Measurements from ENCODE around the gene FLYWCH2. TPM values are rescaled to one million over a fixed set of nuclear protein-coding genes. Genes with fewer than 3 reads are reported as not detected.

Gene FLYWCH2
- total and polyA plus RNA-seq, 2 of the 8 experiments (the other 6 are each of a cell fraction or from before 2014, with no cell fraction given), result 16.4 to 30.7 TPM

DNA sequence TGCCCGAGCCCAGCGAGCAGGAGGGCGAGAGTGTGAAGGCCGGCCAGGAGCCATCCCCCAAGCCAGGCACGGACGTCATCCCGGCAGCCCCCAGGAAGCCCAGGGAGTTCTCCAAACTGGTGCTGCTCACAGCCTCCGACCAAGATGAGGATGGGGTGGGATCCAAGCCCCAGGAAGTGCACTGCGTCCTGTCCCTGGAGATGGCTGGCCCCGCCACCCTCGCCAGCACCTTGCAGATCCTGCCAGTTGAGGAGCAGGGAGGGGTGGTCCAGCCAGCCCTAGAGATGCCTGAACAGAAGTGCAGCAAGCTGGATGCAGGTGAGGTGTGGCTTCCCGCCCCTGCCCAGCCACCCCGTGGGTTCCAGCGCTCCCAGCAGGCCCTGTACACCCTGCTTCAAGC is 46.7 kb downstream of the FLYWCH2 start:
- ChIA-PET CTCF (ENCODE audit: partially characterized antibody) (interaction anchor here (0.6 to 4.3 kb wide), 8 partner anchors 10 to 118 kb away, joined by 3 to 15 read pairs (median 3); no protein-coding TSS in a partner anchor), POLR2A (ENCODE audit: partially characterized antibody) (interaction anchor here (1.0 to 1.8 kb wide), 3 partner anchors 9 to 158 kb away, joined by 3 to 5 read pairs (median 3); no protein-coding TSS in a partner anchor)
- Histone ChIP-seq H3K4me3 (ENCODE audit: extremely low read depth in 1 of 4, insufficient read depth in 2 of 4, low read depth in 3 of 4, low read length in 4 of 4) (no peak overlapping the region), H2AK5ac (ENCODE audit: low read depth, low read length) (no peak overlapping the region), H3K9ac (replicated peaks in 1 of 4; ENCODE audit: extremely low read depth in 1 of 4, low read depth in 3 of 4, low read length in 3 of 4) (no peak overlapping the region), H4K5ac (ENCODE audit: insufficient read length, low read depth, low read length) (no peak overlapping the region), H3K14ac (ENCODE audit: insufficient read length) (no peak overlapping the region), H3K4me2 (ENCODE audit: insufficient read depth in 1 of 2, low read depth in 2 of 2, low read length in 2 of 2) (no peak overlapping the region), H2BK120ac (replicated peaks; ENCODE audit: low read depth, low read length) (no peak overlapping the region), H2BK5ac (ENCODE audit: low read depth, low read length) (no peak overlapping the region), H3K23me2 (ENCODE audit: low read depth, low read length) (no peaks in the 10 kb centered on the region; the same call in 1 of the 2 replicates), H4K8ac (ENCODE audit: extremely low read depth, insufficient read depth, low read length) (no peak overlapping the region), H4K20me1 (replicated peaks in 1 of 2; ENCODE audit: control insufficient read depth in 1 of 2, insufficient read depth in 2 of 2, low read length in 2 of 2) (no peaks in the 10 kb centered on the region), H2BK20ac (ENCODE audit: low read length) (no peak overlapping the region), H3K18ac (ENCODE audit: extremely low read depth, low read length) (no peak overlapping the region), H3K27me3 (replicated peaks in 1 of 4; ENCODE audit: control insufficient read depth in 3 of 4, extremely low read depth in 1 of 4, insufficient read depth in 3 of 4, low read length in 3 of 4) (no peaks in the 10 kb centered on the region), H3K23ac (ENCODE audit: insufficient read length) (no peak overlapping the region), H2BK12ac (ENCODE audit: low read depth, low read length) (no peak overlapping the region), H3K9me3 (ENCODE audit: insufficient read depth in 2 of 2, low read depth in 1 of 2, low read length in 1 of 2) (no peaks in the 10 kb centered on the region), H3K36me3 (ENCODE audit: control insufficient read depth in 2 of 4, insufficient read depth in 4 of 4, low read length in 3 of 4) (peaks cover 0 to 6% (median 2%) of the 10 kb centered on the region in 4 experiments; a peak in 2 of 8 replicates), H3K4ac (replicated peaks; ENCODE audit: insufficient read length, low read depth, low read length) (no peak overlapping the region), H3K27ac (ENCODE audit: low read depth, low read length) (no peak overlapping the region), H2AFZ (ENCODE audit: low read length) (no peak overlapping the region), H3K79me2 (ENCODE audit: control insufficient read depth in 1 of 2, insufficient read depth in 2 of 2, low read length in 2 of 2) (no peaks in the 10 kb centered on the region), H2BK15ac (ENCODE audit: low read length) (no peak overlapping the region), H3K79me1 (ENCODE audit: low read depth, low read length) (0 out of 2 replicates have a peak, but pooled peaks cover 3% of the 10 kb centered on the region), H3K56ac (replicated peaks; ENCODE audit: insufficient read length, low read depth, low read length) (no peak overlapping the region), H4K91ac (replicated peaks; ENCODE audit: insufficient read length, low read length) (no peak overlapping the region), H3K4me1 (replicated peaks in 1 of 4; ENCODE audit: control insufficient read depth in 3 of 4, insufficient read depth in 4 of 4, low read length in 3 of 4) (peaks cover 4 to 15% (median 9%) of the 10 kb centered on the region in 4 experiments)
- DNase-seq (ENCODE audit: low read depth in 1 of 2, low spot score in 2 of 2) (no peak), FAIRE-seq (no peak)
- 92% methylated on average over 14 of the region's 14 CpGs; no CpG with 5 or more reads in 1 of the 2 experiments for WGBS, 2 experiments (ENCODE audit: extremely low coverage in 1 of 2, insufficient coverage in 1 of 2, insufficient read length in 1 of 2, insufficient replicate concordance in 2 of 2, low coverage in 1 of 2, low lambda C conversion rate in 2 of 2, missing lambda C conversion rate in 1 of 2)
- TF ChIP-seq JUND (IDR thresholded peaks at IDR 0.05; ENCODE audit: low read length), result no peak
- TF ChIP-seq BACH1 (IDR thresholded peaks at IDR 0.05; ENCODE audit: low read length), result no peak
- TF ChIP-seq ZNF274 (IDR thresholded peaks at IDR 0.05; ENCODE audit: borderline replicate concordance, extremely low read depth, low read length), result no peak
- no peak for TF ChIP-seq KDM4A (IDR thresholded peaks at IDR 0.05; ENCODE audit: low read depth, low read length, severe bottlenecking)
- no peak for TF ChIP-seq RNF2 (IDR thresholded peaks at IDR 0.05; ENCODE audit: borderline replicate concordance, low read depth, low read length, missing control alignments, poor library complexity, severe bottlenecking)
- TF ChIP-seq JUN (IDR thresholded peaks at IDR 0.05; ENCODE audit: low read depth, low read length), result no peak
- no peak for TF ChIP-seq SP2 (IDR thresholded peaks at IDR 0.05; ENCODE audit: low read length)
